GM10248 (cell line): ENCODE results near the gene TWNK.

Experiments
- CTCF ChIA-PET: fragments of 300-600 bp; sonication (Branson Sonifier 250); formaldehyde crosslinking; extraction: SDS; loops from one replicate; lab custom pipeline; 2021; ENCODE audit warnings: antibody characterized with exemption; lab: Yijun Ruan, JAX
- POLR2A ChIA-PET: fragments of 350-650 bp; sonication (Branson Sonifier 250); formaldehyde crosslinking; extraction: SDS; loops from one replicate; lab custom pipeline; 2020; ENCODE audit warnings: antibody characterized with exemption; lab: Yijun Ruan, JAX
- DNase-seq: peaks from one replicate; pipeline ENCODE4 v3.0.0; 2012; ENCODE audit errors: extremely low spot score
- CTCF ChIP-seq: IDR thresholded peaks from 2 replicates; pipeline ENCODE4 v1.5.1; 2012; ENCODE audit warnings: mild to moderate bottlenecking, low read depth; ENCODE audit errors: extremely low read depth, missing control alignments, control extremely low read depth

The TWNK gene

DNA sequence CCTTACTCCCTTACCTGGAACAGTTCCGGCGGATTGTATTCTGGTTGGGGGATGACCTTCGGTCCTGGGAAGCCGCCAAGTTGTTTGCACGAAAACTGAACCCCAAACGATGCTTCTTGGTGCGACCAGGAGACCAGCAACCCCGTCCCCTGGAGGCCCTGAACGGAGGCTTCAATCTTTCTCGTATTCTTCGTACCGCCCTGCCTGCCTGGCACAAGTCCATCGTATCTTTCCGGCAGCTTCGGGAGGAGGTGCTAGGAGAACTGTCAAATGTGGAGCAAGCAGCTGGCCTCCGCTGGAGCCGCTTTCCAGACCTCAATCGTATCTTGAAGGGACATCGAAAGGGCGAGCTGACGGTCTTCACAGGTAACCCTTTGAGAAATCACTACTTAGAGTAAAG, 1.7 kb downstream of the TWNK start:
- no peak for DNase-seq
- TF ChIP-seq CTCF = no peak
- CTCF ChIA-PET = interaction anchor here (1.1 to 11.3 kb wide), 5 partner anchors 8 to 29 kb away, joined by 4 to 94 read pairs (median 6); partner anchors contain the start of gene LZTS2
- POLR2A ChIA-PET = interaction anchor here (0.5 kb wide), 1 partner anchor 460 kb away, joined by 3 read pairs; no protein-coding TSS in a partner anchor

DNA sequence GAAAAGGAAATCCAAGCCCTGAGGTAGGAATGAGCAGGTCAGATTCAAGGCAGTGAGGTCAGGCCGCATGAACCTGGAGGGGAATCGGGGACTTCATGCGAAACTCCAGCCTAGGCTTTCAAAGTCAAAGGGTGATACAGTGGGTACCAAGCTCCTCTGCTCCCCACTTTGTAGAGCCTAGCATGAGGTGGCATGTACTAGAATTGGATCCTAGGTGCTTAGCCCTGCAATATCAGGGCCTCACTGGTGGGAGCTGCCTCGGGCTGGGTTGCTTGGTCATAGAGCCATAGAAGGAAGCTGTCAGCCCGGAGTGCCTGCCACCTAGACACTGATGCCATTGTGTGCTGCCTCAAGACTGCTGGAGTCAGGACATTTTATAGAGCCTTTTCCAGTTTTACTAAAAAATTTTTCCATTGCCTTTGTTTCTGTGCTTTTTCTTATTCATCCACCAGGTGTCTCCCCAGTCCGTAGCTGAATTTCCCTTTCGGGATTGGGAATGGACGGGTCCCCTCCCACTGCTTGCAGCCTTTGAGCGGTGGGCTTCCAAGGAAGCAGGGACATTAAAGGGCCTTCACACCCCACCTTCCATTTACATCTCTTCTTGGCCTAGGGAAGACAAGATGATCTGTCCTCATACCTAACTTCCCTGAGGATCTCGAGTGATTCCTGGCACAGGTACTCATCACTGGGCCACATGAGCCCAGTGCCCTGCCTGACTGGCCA, 6.8 kb downstream of the TWNK start:
- peak; percentile 23 for TF ChIP-seq CTCF
- ChIA-PET POLR2A (no interaction called here), CTCF (interaction anchor here (0.9 to 2.6 kb wide), 7 partner anchors 9 to 105 kb away, joined by 3 to 13 read pairs (median 3); no protein-coding TSS in a partner anchor)
- no peak for DNase-seq

DNA sequence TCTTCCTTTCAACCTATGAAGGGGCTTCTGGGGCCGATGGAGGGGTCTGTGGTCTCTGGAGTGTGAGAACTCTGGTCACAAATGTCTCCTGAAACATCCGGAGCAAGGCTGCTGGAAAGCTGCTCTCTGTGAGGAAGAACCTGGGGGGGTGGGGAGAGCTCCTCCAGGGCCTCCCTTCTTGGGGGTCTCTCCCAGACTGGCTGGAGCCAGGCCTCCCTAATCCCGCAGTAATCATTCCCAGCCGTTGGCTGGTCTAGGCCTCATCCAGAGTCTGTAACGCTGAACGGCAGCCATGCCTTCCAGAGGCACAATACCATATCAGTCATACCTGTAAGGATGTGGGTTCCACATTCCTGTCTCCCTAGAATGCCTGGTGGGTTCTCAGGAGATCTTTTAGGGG, 7.8 kb downstream of the TWNK start:
- DNase-seq = no peak
- ChIA-PET CTCF (interaction anchor here (1.2 to 6.6 kb wide), 4 partner anchors 9 to 55 kb away, joined by 3 to 101 read pairs (median 50); partner anchors contain the start of genes MRPL43 and TWNK), POLR2A (no interaction called here)
- TF ChIP-seq CTCF = no peak

DNA sequence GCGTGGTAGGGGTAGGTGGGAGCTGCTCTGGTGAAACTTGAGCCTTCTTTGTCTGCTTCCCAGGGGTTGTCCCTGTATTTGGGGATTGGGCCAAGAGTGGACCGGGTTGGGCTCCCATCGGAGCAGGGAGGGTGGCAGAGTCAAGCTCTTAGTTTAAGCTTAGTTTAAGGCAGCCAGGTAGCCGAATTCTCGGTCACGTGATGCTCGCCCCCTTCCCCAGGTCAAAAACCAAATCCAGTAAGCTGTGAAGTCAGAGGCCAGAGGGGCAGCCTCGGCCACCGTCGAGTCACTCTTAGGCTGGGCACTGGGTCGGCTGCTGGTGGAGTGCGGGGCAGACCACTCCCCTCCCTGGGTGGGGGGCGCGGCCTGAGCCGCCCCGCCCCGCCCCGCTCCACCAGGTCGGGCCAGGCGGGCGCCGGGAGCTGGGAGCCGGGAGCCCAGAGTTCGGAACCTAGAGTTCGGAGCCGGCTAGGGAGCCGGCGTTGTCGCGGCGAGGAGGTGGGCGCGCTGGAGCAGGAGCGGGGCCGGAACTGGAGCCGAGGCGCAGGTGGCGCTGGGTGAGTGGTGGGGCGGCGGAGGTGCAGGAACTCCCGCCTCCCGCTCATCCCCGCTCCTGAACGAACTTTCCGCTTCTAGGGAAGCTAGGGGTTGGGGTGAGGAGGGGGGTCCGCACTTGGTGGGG, 9.5 kb downstream of the TWNK start:
- TF ChIP-seq CTCF = no peak
- POLR2A ChIA-PET = no interaction called here
- CTCF ChIA-PET = interaction anchor here (0.8 to 6.6 kb wide), 15 partner anchors 11 to 95 kb away, joined by 3 to 101 read pairs (median 6); partner anchors contain the start of genes MRPL43, PDZD7, SFXN3 and SLF2
- DNase-seq = peak; percentile 72

DNA sequence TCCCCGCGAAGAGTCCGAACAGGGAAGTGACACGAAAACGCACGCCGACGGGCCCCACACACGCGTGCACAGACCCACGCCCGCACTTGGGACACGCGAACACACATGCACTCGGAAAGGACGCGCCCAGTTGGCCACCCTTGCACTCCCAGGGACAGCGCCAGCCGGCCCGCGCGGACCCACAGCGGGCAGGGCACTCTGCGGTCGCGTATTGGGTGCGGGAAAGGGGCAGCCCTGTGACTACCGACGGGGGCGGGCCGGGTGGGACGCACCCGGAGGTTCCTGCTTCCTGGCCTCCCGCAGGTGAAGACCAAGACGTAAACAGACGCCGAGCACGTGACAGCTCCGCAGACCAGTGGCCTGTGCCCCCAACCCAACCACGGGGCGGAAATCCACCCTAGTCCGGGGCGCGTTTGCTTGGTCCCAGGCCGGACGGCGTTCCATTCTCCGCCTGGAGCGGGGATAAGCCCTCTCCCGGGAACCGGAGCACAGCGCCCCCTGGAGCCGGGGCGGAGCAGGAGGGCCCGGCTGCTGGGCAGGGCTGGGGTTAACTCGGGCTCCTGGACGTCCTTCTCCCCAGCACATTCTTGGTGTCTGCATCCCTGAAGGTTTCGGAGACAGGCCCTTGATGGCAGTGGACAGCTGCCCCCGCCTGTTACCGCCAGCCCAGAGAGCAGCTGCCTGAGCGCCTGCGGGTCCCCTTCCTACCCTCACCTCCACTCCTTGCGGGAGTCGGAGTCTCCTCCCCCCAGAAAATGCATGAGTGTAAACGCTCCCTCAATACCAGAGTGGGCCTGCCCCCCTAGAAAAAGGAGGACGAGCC, 10.2 kb downstream of the TWNK start:
- peak; percentile 84 for DNase-seq
- ChIA-PET CTCF (interaction anchor here (0.8 to 6.6 kb wide), 22 partner anchors 12 to 144 kb away, joined by 3 to 101 read pairs (median 5); partner anchors contain the start of genes MRPL43, PDZD7, SFXN3 and SLF2), POLR2A (no interaction called here)
- TF ChIP-seq CTCF = peak; percentile 75
